HG02642 (cell line): ENCODE data around the gene SH3PXD2B.
"Not testable (repeated sequence)": the region's sequence is repeated elsewhere in the genome, so short reads cannot be mapped to it uniquely, and the experiment has no call there.

Experiments
- ATAC-seq: cut with Tn5 transposase; IDR thresholded peaks from one replicate; pipeline ENCODE4 v1.9.1; 2021; ENCODE audit warnings: mild to moderate bottlenecking; ENCODE audit not compliant: unreplicated experiment, poor library complexity

SH3PXD2B gene

GRCh38 chr5:172421020-172421419, 33.3 kb downstream of the SH3PXD2B start:
- no peak for ATAC-seq

- ATAC-seq, result no peak
Measured at GRCh38 chr5:172420235-172420939, 33.9 kb downstream of the SH3PXD2B start.

- ATAC-seq, result no peak
Measured at GRCh38 chr5:172418862-172419814, 35.2 kb downstream of the SH3PXD2B start.

GRCh38 chr5:172417983-172418630, 36.2 kb downstream of the SH3PXD2B start:
- ATAC-seq, result no peak

GRCh38 chr5:172417130-172417841, 37.0 kb downstream of the SH3PXD2B start:
- ATAC-seq, result no peak

GRCh38 chr5:172415362-172416275, 38.7 kb downstream of the SH3PXD2B start:
- ATAC-seq, result no peak

- no peak for ATAC-seq
Measured at GRCh38 chr5:172414531-172415361, 39.6 kb downstream of the SH3PXD2B start.

- no peak for ATAC-seq
Measured at GRCh38 chr5:172413601-172414171, 40.6 kb downstream of the SH3PXD2B start.

GRCh38 chr5:172412724-172413286, 41.5 kb downstream of the SH3PXD2B start:
- no peak for ATAC-seq

GRCh38 chr5:172411484-172412072, 42.7 kb downstream of the SH3PXD2B start:
- ATAC-seq, result no peak

GRCh38 chr5:172410662-172411483, 43.5 kb downstream of the SH3PXD2B start:
- ATAC-seq, result no peak

GRCh38 chr5:172410160-172410559, 44.2 kb downstream of the SH3PXD2B start:
- ATAC-seq, result no peak

- not testable (repeated sequence) for ATAC-seq
Measured at GRCh38 chr5:172409477-172409876, 44.8 kb downstream of the SH3PXD2B start.

- no peak for ATAC-seq
Measured at GRCh38 chr5:172407822-172408221, 46.5 kb downstream of the SH3PXD2B start.

- ATAC-seq, result no peak
Measured at GRCh38 chr5:172407241-172407691, 47.1 kb downstream of the SH3PXD2B start.
